Measurements from ENCODE around the gene CYB561. TPM values are rescaled to one million over a fixed set of nuclear protein-coding genes. Genes with fewer than 3 reads are reported as not detected.
A peak's percentile ranks its signal among the peaks of the same experiment; 100 is the strongest.

Gene CYB561
- total and polyA plus RNA-seq, 10 of the 15 experiments (the other 5 are each of a cell fraction or from before 2014, with no cell fraction given) = 0.52 to 6.9 (median 2.5) TPM

DNA sequence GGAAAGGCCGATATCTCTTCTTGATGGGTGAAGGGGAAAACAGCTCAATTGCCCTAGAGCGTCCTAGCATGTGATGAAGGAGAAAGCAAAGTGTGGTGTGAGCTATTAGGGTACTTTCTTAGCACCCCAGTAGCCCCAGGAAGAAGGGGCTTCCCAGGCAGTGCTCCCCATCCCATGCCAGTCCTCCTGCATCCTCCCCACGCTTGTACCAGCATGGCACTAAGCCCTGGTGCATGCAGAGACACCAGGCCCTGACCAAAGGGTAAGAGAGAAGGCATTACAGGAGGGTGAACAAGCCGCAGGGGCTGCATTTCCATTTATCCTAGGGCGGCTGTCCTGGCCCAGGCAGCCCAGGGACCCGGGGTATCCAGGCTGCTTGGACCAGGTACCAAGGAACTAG lies 3.1 kb downstream of the CYB561 start:
- Histone ChIP-seq H3K4me3 (no peak overlapping the region), H3K36me3 (ENCODE audit: control insufficient read depth in 2 of 2, insufficient read depth in 2 of 2, low read length in 1 of 2) (no peaks in the 10 kb centered on the region), H3K4me2 (ENCODE audit: control insufficient read depth, insufficient read depth) (no peak overlapping the region), H2AFZ (ENCODE audit: control insufficient read depth, low read depth, low read length) (no peak overlapping the region), H3K79me2 (ENCODE audit: control insufficient read depth, insufficient read depth, low read length) (no peaks in the 10 kb centered on the region), H3K27me3 (replicated peaks in 1 of 2; ENCODE audit: control insufficient read depth in 2 of 2, insufficient read depth in 2 of 2, low read length in 1 of 2) (no peaks in the 10 kb centered on the region), H3K9ac (ENCODE audit: control insufficient read depth, insufficient read depth, low read length) (no peak overlapping the region), H3K27ac (ENCODE audit: control insufficient read depth, insufficient read depth) (no peak overlapping the region), H4K20me1 (ENCODE audit: control insufficient read depth, insufficient read depth) (no peaks in the 10 kb centered on the region), H3K4me1 (ENCODE audit: control insufficient read depth, insufficient read depth, low read length) (peaks cover 14% of the 10 kb centered on the region), H3K9me3 (replicated peaks; ENCODE audit: control insufficient read depth, insufficient read depth, low read length) (no peaks in the 10 kb centered on the region)
- ATAC-seq = no peak
- no TSS peak for BruUV-seq (replicated peaks)
- in situ Hi-C loops (cut with MboI) = loop anchor here (25.0 kb wide), 1 partner anchor 394 kb away; the partner anchor contains the start of genes FTSJ3, PSMC5 and SMARCD2
- intact Hi-C loops (cut with micrococcal nuclease; ENCODE audit: unreplicated experiment) = loop anchor here (5.0 kb wide), 1 partner anchor 34 kb away; the partner anchor contains the start of gene ACE
- CTCF ChIA-PET = interaction anchor here (0.7 to 7.7 kb wide), 6 partner anchors 16 to 169 kb away, joined by 3 to 43 read pairs (median 4); no protein-coding TSS in a partner anchor
- DNase-seq (ENCODE audit: low read depth, low spot score) = no peak
- SMC1A ChIA-PET (ENCODE audit: uncharacterized antibody, unreplicated experiment) = interaction anchor here (0.9 to 4.2 kb wide), 6 partner anchors 10 to 169 kb away, joined by 3 to 14 read pairs (median 4); no protein-coding TSS in a partner anchor
- RAD21 ChIA-PET (ENCODE audit: unreplicated experiment) = interaction anchor here (1.0 to 3.3 kb wide), 3 partner anchors 36 to 169 kb away, joined by 4 to 19 read pairs (median 9); no protein-coding TSS in a partner anchor
- POLR2A ChIA-PET = interaction anchor here (0.5 kb wide), 1 partner anchor 721 kb away, joined by 3 read pairs; no protein-coding TSS in a partner anchor
- TF ChIP-seq POLR2AphosphoS2 (IDR thresholded peaks at IDR 0.05; ENCODE audit: low read depth, low read length) (no peak), MYB (IDR thresholded peaks at IDR 0.05; ENCODE audit: borderline replicate concordance, low read depth, low read length) (no peak)
- FAIRE-seq = no peak
- 74% methylated on average over 6 of the region's 6 CpGs for WGBS (ENCODE audit: insufficient coverage, insufficient replicate concordance, low lambda C conversion rate, missing lambda C conversion rate)

DNA sequence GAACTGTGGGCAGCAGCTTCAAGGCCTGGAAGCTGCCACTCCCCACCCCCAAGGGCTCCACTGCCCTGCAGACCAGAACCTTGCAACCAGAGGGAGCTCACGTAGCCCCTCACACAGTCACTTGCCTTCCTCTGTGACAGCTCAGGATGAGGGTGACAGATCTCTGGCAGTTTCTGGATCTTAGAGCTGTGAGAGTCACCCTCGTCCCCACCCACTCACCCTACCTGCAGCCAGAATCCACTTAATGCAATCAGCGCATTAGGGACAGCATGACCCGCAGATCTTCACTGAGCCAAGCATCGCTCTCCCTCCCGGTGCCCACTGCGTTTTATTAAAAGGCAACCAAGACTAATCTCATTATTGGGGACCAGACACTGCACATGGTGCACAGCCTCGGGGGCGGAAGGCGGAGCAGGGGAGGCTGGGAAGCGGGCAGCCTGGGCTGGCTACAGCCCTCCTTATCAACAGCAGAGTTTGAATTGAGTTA lies 3.5 kb downstream of the CYB561 start:
- Histone ChIP-seq H3K36me3 (ENCODE audit: control insufficient read depth in 2 of 2, insufficient read depth in 2 of 2, low read length in 1 of 2) (no peaks in the 10 kb centered on the region), H3K9ac (ENCODE audit: control insufficient read depth, insufficient read depth, low read length) (no peak overlapping the region), H3K4me3 (no peak overlapping the region), H3K9me3 (replicated peaks; ENCODE audit: control insufficient read depth, insufficient read depth, low read length) (no peaks in the 10 kb centered on the region), H3K4me1 (ENCODE audit: control insufficient read depth, insufficient read depth, low read length) (peaks cover 14% of the 10 kb centered on the region), H3K79me2 (ENCODE audit: control insufficient read depth, insufficient read depth, low read length) (no peaks in the 10 kb centered on the region), H4K20me1 (ENCODE audit: control insufficient read depth, insufficient read depth) (no peaks in the 10 kb centered on the region), H3K27me3 (replicated peaks in 1 of 2; ENCODE audit: control insufficient read depth in 2 of 2, insufficient read depth in 2 of 2, low read length in 1 of 2) (no peaks in the 10 kb centered on the region), H3K27ac (ENCODE audit: control insufficient read depth, insufficient read depth) (no peak overlapping the region), H3K4me2 (ENCODE audit: control insufficient read depth, insufficient read depth) (no peak overlapping the region), H2AFZ (ENCODE audit: control insufficient read depth, low read depth, low read length) (no peak overlapping the region)
- ChIA-PET POLR2A (interaction anchor here (0.5 kb wide), 1 partner anchor 720 kb away, joined by 3 read pairs; no protein-coding TSS in a partner anchor), SMC1A (ENCODE audit: uncharacterized antibody, unreplicated experiment) (interaction anchor here (0.9 to 4.2 kb wide), 5 partner anchors 9 to 170 kb away, joined by 3 to 14 read pairs (median 4); no protein-coding TSS in a partner anchor), RAD21 (ENCODE audit: unreplicated experiment) (interaction anchor here (1.0 to 3.3 kb wide), 3 partner anchors 37 to 169 kb away, joined by 4 to 19 read pairs (median 9); no protein-coding TSS in a partner anchor), CTCF (interaction anchor here (0.7 to 7.7 kb wide), 5 partner anchors 16 to 169 kb away, joined by 3 to 43 read pairs (median 5); no protein-coding TSS in a partner anchor)
- ATAC-seq (peak; percentile 22; the same call in 2 of the 3 replicates), FAIRE-seq (no peak), DNase-seq (ENCODE audit: low read depth, low spot score) (no peak)
- TF ChIP-seq RAD21 (IDR thresholded peaks at IDR 0.05; ENCODE audit: insufficient read depth, low read depth, low read length) (peak; percentile 52), YBX1 (IDR thresholded peaks at IDR 0.05) (no peak), BRCA1 (IDR thresholded peaks at IDR 0.05; ENCODE audit: low read depth, low read length) (no peak), LARP7 (IDR thresholded peaks at IDR 0.05) (no peak), SMC3 (IDR thresholded peaks at IDR 0.05; ENCODE audit: borderline replicate concordance, low read length) (peak; percentile 28; the same call in 1 of the 2 replicates), CHD2 (IDR thresholded peaks at IDR 0.05; ENCODE audit: borderline replicate concordance, low read depth, low read length) (no peak), PAX5 (IDR thresholded peaks at IDR 0.05; ENCODE audit: borderline replicate concordance, low read depth, low read length) (0 out of 2 replicates have a peak, but pooled peaks have one; percentile 26)
- TF ChIP-seq, protein P1, sequence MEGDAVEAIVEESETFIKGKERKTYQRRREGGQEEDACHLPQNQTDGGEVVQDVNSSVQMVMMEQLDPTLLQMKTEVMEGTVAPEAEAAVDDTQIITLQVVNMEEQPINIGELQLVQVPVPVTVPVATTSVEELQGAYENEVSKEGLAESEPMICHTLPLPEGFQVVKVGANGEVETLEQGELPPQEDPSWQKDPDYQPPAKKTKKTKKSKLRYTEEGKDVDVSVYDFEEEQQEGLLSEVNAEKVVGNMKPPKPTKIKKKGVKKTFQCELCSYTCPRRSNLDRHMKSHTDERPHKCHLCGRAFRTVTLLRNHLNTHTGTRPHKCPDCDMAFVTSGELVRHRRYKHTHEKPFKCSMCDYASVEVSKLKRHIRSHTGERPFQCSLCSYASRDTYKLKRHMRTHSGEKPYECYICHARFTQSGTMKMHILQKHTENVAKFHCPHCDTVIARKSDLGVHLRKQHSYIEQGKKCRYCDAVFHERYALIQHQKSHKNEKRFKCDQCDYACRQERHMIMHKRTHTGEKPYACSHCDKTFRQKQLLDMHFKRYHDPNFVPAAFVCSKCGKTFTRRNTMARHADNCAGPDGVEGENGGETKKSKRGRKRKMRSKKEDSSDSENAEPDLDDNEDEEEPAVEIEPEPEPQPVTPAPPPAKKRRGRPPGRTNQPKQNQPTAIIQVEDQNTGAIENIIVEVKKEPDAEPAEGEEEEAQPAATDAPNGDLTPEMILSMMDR (IDR thresholded peaks at IDR 0.05 in 2 of 3, conservative IDR thresholded peaks at IDR 0.05 in 1 of 3; ENCODE audit: control insufficient read depth in 2 of 3, extremely low read depth in 1 of 3, insufficient read depth in 1 of 3, low read depth in 3 of 3, low read length in 3 of 3) = peak; percentile 26 to 50 (median 48); a peak in 4 of 6 replicates
- intact Hi-C loops (cut with micrococcal nuclease; ENCODE audit: unreplicated experiment) (loop anchor here (5.0 kb wide), 1 partner anchor 35 kb away; the partner anchor contains the start of gene ACE), in situ Hi-C loops (cut with MboI) (loop anchor here (25.0 kb wide), 1 partner anchor 395 kb away; the partner anchor contains the start of genes FTSJ3, PSMC5 and SMARCD2)
- WGBS (ENCODE audit: insufficient coverage, insufficient replicate concordance, low lambda C conversion rate, missing lambda C conversion rate) = 82% methylated on average over 11 of the region's 11 CpGs
- BruUV-seq (replicated peaks) = no TSS peak

Data from GM12878 (cell line).